GM12801 (cell line): ENCODE measurements around the gene TPD52L1.

ENCODE experiments used
- TF ChIP-seq, protein P1 (sequence below): IDR thresholded peaks from one replicate; pipeline ENCODE4 v1.5.1; 2011; ENCODE audit warnings: control low read depth; ENCODE audit not compliant: insufficient read length; ENCODE audit errors: extremely low read depth

TPD52L1 gene

DNA sequence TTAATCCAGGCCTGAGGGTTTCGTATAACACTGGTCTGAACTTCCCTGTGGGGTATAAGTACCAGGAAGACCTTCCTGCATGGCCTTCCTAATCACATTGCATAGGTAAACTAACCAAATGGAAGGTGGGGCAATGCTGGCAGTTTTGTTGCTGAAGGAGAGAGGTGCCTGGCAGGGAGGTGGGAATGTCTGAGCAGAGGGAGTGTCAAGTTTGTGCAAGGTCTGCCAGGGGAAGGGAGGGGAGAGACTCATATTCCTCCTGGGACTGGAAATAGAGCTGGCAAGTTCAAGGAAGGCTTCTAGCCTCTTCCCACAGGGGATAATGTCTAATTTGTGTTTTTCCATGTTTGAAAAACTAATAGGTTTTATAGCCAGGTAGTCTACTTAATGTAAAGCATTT lies 77.6 kb downstream of the TPD52L1 start:
- TF ChIP-seq, protein P1, sequence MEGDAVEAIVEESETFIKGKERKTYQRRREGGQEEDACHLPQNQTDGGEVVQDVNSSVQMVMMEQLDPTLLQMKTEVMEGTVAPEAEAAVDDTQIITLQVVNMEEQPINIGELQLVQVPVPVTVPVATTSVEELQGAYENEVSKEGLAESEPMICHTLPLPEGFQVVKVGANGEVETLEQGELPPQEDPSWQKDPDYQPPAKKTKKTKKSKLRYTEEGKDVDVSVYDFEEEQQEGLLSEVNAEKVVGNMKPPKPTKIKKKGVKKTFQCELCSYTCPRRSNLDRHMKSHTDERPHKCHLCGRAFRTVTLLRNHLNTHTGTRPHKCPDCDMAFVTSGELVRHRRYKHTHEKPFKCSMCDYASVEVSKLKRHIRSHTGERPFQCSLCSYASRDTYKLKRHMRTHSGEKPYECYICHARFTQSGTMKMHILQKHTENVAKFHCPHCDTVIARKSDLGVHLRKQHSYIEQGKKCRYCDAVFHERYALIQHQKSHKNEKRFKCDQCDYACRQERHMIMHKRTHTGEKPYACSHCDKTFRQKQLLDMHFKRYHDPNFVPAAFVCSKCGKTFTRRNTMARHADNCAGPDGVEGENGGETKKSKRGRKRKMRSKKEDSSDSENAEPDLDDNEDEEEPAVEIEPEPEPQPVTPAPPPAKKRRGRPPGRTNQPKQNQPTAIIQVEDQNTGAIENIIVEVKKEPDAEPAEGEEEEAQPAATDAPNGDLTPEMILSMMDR = no peak

DNA sequence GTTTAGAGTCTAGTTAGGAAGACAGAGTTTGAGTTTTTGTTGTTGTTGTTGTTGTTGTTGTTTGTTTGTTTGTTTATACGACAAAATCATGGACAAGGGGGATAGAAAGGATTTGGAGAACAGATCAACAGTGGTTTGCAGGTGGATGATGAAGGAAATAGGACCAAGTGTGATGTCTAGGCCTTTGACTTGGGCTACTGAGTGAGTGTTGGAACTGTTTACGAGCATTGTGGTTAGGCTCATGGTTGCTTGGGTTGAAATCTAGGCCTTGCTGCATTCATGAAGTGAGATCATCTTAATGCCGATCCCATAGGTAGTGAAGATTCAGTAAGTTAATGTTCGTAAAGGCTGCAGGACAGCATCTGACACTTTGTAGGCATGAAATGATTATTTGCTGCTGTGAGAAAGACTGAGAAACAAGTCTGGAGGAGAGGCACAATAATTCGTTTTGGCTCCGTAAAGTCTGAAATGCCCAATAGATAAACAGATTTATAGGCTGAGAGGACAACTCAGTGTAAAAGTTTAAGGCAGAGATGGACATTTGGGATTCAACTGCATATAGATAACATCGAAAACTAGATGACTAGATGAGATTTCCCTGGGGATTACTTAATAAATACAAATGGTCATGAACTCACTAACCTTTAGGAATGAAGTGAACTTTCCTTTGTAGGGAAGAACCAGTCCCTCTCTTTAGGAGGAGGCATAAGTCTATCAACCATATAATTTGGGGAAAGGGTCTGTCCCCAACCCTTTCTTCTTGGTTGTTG lies 78.2 kb downstream of the TPD52L1 start:
- TF ChIP-seq, protein P1 = no peak

DNA sequence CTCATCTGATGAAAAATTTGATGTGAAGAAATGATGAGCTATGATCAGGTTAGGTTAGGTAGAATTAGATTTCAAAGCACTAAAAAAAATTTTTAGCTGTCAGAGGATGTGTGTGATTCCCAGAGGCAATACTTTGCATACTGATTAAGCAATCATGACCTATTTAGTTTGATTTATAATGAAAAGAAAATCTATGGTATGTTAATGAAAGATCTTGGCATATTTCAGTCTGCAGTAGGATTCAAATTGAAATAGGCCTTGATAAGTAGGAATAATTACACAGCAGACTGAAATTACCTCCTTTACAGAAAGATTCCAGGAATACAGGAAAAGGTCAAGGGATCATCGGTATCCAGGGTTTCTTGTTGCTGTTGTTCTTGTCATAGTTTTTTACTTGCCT lies 78.9 kb downstream of the TPD52L1 start:
- TF ChIP-seq, protein P1 = no peak

DNA sequence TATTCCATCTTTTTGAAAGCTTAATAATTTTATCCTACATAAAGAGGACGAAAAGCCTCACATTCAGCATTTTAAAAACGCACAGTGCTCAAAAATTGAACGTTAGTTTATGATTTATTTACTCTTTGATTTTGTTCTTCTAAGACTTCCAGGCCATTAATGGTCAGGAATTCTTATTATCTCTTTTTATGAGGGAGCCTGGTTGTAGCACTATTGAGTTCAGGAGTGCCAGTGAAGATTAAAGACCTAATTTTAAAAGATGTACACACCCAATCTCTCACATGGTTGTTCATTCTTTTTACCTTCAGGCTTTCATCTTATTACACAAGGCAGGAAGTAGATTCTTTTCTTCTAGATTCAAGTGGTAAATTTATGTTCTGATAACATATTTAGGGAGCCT lies 79.6 kb downstream of the TPD52L1 start:
- TF ChIP-seq, protein P1 = no peak

DNA sequence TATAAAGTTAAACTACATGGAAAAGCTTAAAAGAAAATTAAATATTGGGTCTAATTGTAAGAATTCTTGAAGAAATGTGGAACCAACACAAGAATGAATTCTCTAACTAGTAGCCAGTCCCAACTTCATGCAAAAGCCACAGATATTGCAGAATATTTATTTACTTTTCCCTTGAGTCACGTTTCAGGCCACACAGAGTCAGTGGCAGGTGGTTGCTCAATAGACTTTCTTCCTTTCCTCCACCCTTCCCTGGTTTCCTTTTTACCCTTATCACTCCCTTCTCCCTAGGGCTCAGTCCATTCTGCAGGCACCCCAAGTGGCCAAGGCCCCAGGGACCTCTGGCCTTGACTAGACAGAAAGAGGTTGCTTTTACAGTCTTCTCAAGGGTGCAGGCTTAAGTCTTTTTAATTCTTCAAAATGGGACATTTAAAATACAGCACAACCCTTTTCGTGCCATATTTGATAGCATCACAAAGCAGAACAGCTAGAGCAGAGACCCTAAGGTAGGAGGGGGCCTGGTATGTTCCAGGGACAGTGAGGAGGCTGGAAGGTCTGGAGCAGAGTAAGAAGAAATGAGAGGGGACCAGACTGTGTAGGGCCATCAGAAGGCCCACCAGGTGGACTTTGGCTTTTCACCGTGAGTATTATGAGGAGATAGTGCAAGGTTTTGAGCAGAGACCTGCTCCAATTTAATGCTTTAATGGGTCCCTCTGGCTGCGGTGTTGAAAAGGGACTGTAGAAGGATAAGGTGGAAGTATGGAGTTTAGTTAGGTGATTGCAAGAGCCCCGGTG lies 83.2 kb downstream of the TPD52L1 start:
- TF ChIP-seq, protein P1 = no peak

DNA sequence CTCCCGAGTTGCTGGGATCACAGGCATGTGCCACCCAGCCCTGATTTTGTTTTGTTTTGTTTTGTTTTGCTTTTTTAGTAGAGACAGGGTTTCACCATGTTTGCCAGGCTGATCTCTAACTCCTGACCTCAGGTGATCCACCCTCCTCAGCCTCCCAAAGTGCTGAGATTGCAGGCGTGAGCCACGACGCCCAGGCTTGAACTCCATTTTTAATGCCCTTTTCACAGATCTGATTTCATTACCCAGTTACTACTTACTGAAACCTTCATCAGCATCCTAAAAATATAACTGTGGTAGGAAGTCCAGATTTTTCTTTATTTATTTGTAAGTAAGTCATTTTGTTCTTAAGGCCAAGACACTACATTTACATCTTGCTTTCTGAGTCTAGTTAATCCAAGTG lies 84.2 kb downstream of the TPD52L1 start:
- TF ChIP-seq, protein P1 = no peak

DNA sequence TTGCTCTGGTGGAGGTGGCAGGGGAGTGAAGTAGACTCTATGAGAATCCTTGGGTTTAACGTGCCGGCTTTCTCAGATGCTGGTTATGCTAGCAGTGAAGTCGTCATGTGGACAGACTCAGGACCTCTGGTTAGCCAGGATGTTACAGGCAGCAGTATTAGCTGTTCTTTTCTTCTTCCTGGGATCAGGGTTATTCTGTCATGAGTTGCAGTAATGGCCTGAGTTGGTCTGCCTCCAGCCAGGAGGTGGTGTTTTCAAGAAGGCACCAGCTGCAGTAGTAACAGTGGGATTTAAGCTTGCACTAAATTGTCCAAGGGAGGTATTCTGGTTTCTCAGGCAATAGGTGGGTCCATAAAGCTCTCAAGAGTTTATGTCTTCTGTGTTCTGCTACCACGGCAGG lies 91.5 kb downstream of the TPD52L1 start:
- TF ChIP-seq, protein P1 = no peak
